Colonic mucosa (tissue), 4 donors: ENCODE data around the gene ALDH4A1. TPM values are rescaled to one million over a fixed set of nuclear protein-coding genes. Genes with fewer than 3 reads are reported as not detected.
"Not testable (repeated sequence)": the region's sequence is repeated elsewhere in the genome, so short reads cannot be mapped to it uniquely, and the experiment has no call there.

Experiments
- DNase-seq: peaks from one replicate; pipeline ENCODE4 v3.0.0-alpha.2; 2020
- H3K27ac ChIP-seq: fragments of 200-600 bp; one replicate; pipeline ENCODE4 v1.8.0; 2021
- H3K27me3 ChIP-seq: fragments of 200-600 bp; one replicate; pipeline ENCODE4 v1.8.0; 2021
- H3K36me3 ChIP-seq: fragments of 200-600 bp; one replicate; pipeline ENCODE4 v1.8.0; 2021
- H3K4me1 ChIP-seq: fragments of 200-600 bp; one replicate; pipeline ENCODE4 v1.8.0; 2021; ENCODE audit warnings: mild to moderate bottlenecking
- H3K4me3 ChIP-seq: fragments of 200-600 bp; one replicate; pipeline ENCODE4 v1.8.0; 2021
- H3K9ac ChIP-seq, 2 donors: one replicate each; pipeline ENCODE4 v1.7.0; 2013; ENCODE audit warnings: control low read depth in 2 of 2, low read depth in 2 of 2, low read length in 2 of 2
- H3K9me3 ChIP-seq: fragments of 200-600 bp; one replicate; pipeline ENCODE4 v1.8.0; 2021
- CTCF ChIP-seq: fragments of 200-600 bp; IDR thresholded peaks from one replicate; pipeline ENCODE4 v1.8.0; 2022; ENCODE audit warnings: antibody characterized with exemption, mild to moderate bottlenecking
- intact Hi-C: fragments of 100-400 bp; cut with DNase I; formaldehyde crosslinking; loops from one replicate; pipeline ENCODE4 v1.14.1; 2022
- total RNA-seq, 2 donors: library from RNA; stranded (reverse); fragmentation: NEBNext Ultra II Directional in 1 of 2; extraction: Animal tissue kit (Norgen Biotek cat#: 25700) in 1 of 2; gene quantifications; one replicate each; pipeline ENCODE4 v1.2.1, GENCODE V29; 2021
- donor health status: healthy.
- donor health status: DM: no; HTN: no; CAD: no.
- donor health status: DM: no; HTN: no; CAD: no.

ALDH4A1 gene
- total RNA-seq, 2 donors from 2014 or later = 7.9 to 13.0 TPM

- no peak overlapping the region for H3K9ac ChIP-seq
- no peak for TF ChIP-seq CTCF
- no peak overlapping the region for H3K4me3 ChIP-seq
- peaks cover 5% of the 10 kb centered on the region for H3K4me1 ChIP-seq
- H3K36me3 ChIP-seq = no peaks in the 10 kb centered on the region
- DNase-seq = no peak
- H3K27me3 ChIP-seq = no peaks in the 10 kb centered on the region
- H3K27ac ChIP-seq = no peak overlapping the region
- H3K9me3 ChIP-seq = no peaks in the 10 kb centered on the region
- intact Hi-C loops = no loop called here
Measured at GRCh38 chr1:18871401-18872070, 30.8 kb downstream of the ALDH4A1 start.

- TF ChIP-seq CTCF = no peak
Measured at GRCh38 chr1:18870957-18871356, 31.4 kb downstream of the ALDH4A1 start.

GRCh38 chr1:18870595-18870865, 31.8 kb downstream of the ALDH4A1 start:
- H3K27ac ChIP-seq, H3K9me3 ChIP-seq, H3K27me3 ChIP-seq, H3K36me3 ChIP-seq, H3K4me3 ChIP-seq, H3K9ac ChIP-seq, DNase-seq, H3K4me1 ChIP-seq, intact Hi-C loops: not testable (repeated sequence)

More at GRCh38 chr1:18870957-18871356, 31.4 kb downstream of the ALDH4A1 start:
- intact Hi-C loops = no loop called here
- H3K36me3 ChIP-seq = no peaks in the 10 kb centered on the region
- H3K9me3 ChIP-seq = no peaks in the 10 kb centered on the region
- no peaks in the 10 kb centered on the region for H3K27me3 ChIP-seq
- H3K4me3 ChIP-seq = no peak overlapping the region
- peaks cover 5% of the 10 kb centered on the region for H3K4me1 ChIP-seq
- no peak overlapping the region for H3K27ac ChIP-seq
- H3K9ac ChIP-seq = no peak overlapping the region
- no peak for DNase-seq

- no peak overlapping the region for H3K9ac ChIP-seq
- no peaks in the 10 kb centered on the region for H3K9me3 ChIP-seq
- H3K4me3 ChIP-seq = no peak overlapping the region
- no peak for DNase-seq
- intact Hi-C loops = no loop called here
- H3K4me1 ChIP-seq = peaks cover 1% of the 10 kb centered on the region
- H3K36me3 ChIP-seq = no peaks in the 10 kb centered on the region
- no peak for TF ChIP-seq CTCF
- no peaks in the 10 kb centered on the region for H3K27me3 ChIP-seq
- no peak overlapping the region for H3K27ac ChIP-seq
Measured at GRCh38 chr1:18869847-18870594, 32.3 kb downstream of the ALDH4A1 start.

- H3K9me3 ChIP-seq = no peaks in the 10 kb centered on the region
- H3K27me3 ChIP-seq = no peaks in the 10 kb centered on the region
- intact Hi-C loops = no loop called here
- H3K36me3 ChIP-seq = no peaks in the 10 kb centered on the region
- H3K4me1 ChIP-seq = no peaks in the 10 kb centered on the region
- no peak for DNase-seq
- H3K4me3 ChIP-seq = no peak overlapping the region
- H3K27ac ChIP-seq = no peak overlapping the region
- H3K9ac ChIP-seq = no peak overlapping the region
- TF ChIP-seq CTCF = no peak
Measured at GRCh38 chr1:18868801-18869424, 33.4 kb downstream of the ALDH4A1 start.

GRCh38 chr1:18868354-18868753, 34.0 kb downstream of the ALDH4A1 start:
- DNase-seq = no peak
- intact Hi-C loops = no loop called here
- H3K27ac ChIP-seq = no peak overlapping the region
- no peak overlapping the region for H3K4me3 ChIP-seq
- no peak for TF ChIP-seq CTCF
- H3K36me3 ChIP-seq = no peaks in the 10 kb centered on the region
- H3K9ac ChIP-seq = no peak overlapping the region
- no peaks in the 10 kb centered on the region for H3K27me3 ChIP-seq
- no peaks in the 10 kb centered on the region for H3K9me3 ChIP-seq
- H3K4me1 ChIP-seq = no peaks in the 10 kb centered on the region
